ENCODE measurements around the gene RCN1.

- TF ChIP-seq, protein P1, sequence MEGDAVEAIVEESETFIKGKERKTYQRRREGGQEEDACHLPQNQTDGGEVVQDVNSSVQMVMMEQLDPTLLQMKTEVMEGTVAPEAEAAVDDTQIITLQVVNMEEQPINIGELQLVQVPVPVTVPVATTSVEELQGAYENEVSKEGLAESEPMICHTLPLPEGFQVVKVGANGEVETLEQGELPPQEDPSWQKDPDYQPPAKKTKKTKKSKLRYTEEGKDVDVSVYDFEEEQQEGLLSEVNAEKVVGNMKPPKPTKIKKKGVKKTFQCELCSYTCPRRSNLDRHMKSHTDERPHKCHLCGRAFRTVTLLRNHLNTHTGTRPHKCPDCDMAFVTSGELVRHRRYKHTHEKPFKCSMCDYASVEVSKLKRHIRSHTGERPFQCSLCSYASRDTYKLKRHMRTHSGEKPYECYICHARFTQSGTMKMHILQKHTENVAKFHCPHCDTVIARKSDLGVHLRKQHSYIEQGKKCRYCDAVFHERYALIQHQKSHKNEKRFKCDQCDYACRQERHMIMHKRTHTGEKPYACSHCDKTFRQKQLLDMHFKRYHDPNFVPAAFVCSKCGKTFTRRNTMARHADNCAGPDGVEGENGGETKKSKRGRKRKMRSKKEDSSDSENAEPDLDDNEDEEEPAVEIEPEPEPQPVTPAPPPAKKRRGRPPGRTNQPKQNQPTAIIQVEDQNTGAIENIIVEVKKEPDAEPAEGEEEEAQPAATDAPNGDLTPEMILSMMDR (IDR thresholded peaks at IDR 0.05), result no peak
- TF ChIP-seq POLR2A (IDR thresholded peaks at IDR 0.05), result no peak
- TF ChIP-seq POLR2AphosphoS5 (IDR thresholded peaks at IDR 0.05), result no peak
These were observed 8.6 kb downstream of the RCN1 start for GRCh38 chr11:32099516-32099915.

All from breast epithelium (tissue), 3 donors.